OCI-LY3 (cell line): ENCODE data around the gene KIAA0513.

Experiments
- EZH2phosphoT487 ChIP-seq: fragments of 200-600 bp; shearing (Covaris generic); IDR thresholded peaks from 2 replicates; pipeline ENCODE4 v1.6.1; 2018; ENCODE audit warnings: antibody characterized with exemption, mixed run types, low read depth
- TF ChIP-seq, protein P1 (sequence below): fragments of 200-600, 300-600 bp; sonication (generic); IDR thresholded peaks from 2 replicates; pipeline ENCODE4 v1.5.1; 2014; ENCODE audit warnings: antibody characterized with exemption, low read length, low read depth

DNA sequence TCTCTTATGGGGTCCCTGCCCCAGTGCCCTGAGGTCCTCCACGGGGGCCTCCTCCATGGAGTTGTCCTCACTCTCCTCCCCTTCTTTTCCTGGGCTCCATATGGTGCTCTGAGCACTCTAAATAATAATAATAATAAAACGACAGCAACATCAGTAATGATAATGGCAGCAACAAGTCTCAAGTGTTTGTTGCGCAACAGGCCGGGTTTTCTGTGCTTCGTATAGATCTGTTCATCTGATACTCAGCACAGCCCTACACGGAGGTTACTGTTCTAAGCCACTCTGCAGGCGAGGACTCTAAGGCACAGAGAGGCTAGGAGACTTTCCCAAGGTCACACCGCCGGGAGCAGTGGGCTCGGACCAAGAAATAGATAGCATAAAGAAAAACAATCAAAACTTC is 71.0 kb downstream of the KIAA0513 start:
- TF ChIP-seq, protein P1, sequence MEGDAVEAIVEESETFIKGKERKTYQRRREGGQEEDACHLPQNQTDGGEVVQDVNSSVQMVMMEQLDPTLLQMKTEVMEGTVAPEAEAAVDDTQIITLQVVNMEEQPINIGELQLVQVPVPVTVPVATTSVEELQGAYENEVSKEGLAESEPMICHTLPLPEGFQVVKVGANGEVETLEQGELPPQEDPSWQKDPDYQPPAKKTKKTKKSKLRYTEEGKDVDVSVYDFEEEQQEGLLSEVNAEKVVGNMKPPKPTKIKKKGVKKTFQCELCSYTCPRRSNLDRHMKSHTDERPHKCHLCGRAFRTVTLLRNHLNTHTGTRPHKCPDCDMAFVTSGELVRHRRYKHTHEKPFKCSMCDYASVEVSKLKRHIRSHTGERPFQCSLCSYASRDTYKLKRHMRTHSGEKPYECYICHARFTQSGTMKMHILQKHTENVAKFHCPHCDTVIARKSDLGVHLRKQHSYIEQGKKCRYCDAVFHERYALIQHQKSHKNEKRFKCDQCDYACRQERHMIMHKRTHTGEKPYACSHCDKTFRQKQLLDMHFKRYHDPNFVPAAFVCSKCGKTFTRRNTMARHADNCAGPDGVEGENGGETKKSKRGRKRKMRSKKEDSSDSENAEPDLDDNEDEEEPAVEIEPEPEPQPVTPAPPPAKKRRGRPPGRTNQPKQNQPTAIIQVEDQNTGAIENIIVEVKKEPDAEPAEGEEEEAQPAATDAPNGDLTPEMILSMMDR: no peak
- TF ChIP-seq EZH2phosphoT487: no peak
